GM23248 (cell line): ENCODE measurements around the gene SCO2. TPM values are rescaled to one million over a fixed set of nuclear protein-coding genes. Genes with fewer than 3 reads are reported as not detected.

Source experiments
- DNase-seq: peaks from one replicate; pipeline ENCODE4 v3.0.0-alpha.2; 2015
- H2AFZ ChIP-seq: fragments of 200-600 bp; sonication (generic); 2 replicates; pipeline ENCODE4 v1.6.1; 2016; ENCODE audit warnings: antibody characterized with exemption
- H3F3A ChIP-seq: fragments of 200-600 bp; sonication (generic); 2 replicates; pipeline ENCODE4 v1.6.1; 2016; ENCODE audit warnings: mild to moderate bottlenecking, antibody characterized with exemption, mixed run types; ENCODE audit not compliant: insufficient read depth
- H3K27ac ChIP-seq: fragments of 200-600 bp; sonication (generic); 2 replicates; pipeline ENCODE4 v1.5.1; 2016; ENCODE audit warnings: mild to moderate bottlenecking
- H3K27me3 ChIP-seq: fragments of 200-600 bp; sonication (generic); replicated peaks from 2 replicates; pipeline ENCODE4 v1.6.1; 2016; ENCODE audit warnings: mild to moderate bottlenecking; ENCODE audit not compliant: insufficient read depth
- H3K36me3 ChIP-seq: fragments of 200-600 bp; sonication (generic); 2 replicates; pipeline ENCODE4 v1.6.1; 2016; ENCODE audit warnings: low read depth, mild to moderate bottlenecking
- H3K4me1 ChIP-seq: fragments of 200-600 bp; sonication (generic); 2 replicates; pipeline ENCODE4 v1.6.1; 2016; ENCODE audit warnings: mild to moderate bottlenecking; ENCODE audit not compliant: insufficient read depth
- H3K4me2 ChIP-seq: fragments of 200-600 bp; sonication (generic); one replicate; pipeline ENCODE4 v1.6.1; 2016; ENCODE audit warnings: mild to moderate bottlenecking; ENCODE audit not compliant: unreplicated experiment
- H3K4me3 ChIP-seq: fragments of 200-600 bp; sonication (generic); 2 replicates; pipeline ENCODE4 v1.5.1; 2016; ENCODE audit warnings: mild to moderate bottlenecking
- H3K79me2 ChIP-seq: fragments of 200-600 bp; sonication (generic); 2 replicates; pipeline ENCODE4 v1.6.1; 2016; ENCODE audit warnings: mild to moderate bottlenecking; ENCODE audit not compliant: insufficient read depth
- H3K9ac ChIP-seq: fragments of 200-600 bp; sonication (generic); 2 replicates; pipeline ENCODE4 v1.6.1; 2016; ENCODE audit warnings: mild to moderate bottlenecking
- H3K9me2 ChIP-seq: fragments of 200-600 bp; sonication (generic); 2 replicates; pipeline ENCODE4 v1.6.1; 2016; ENCODE audit warnings: mixed run types, mild to moderate bottlenecking, moderate library complexity; ENCODE audit not compliant: insufficient read depth
- H3K9me3 ChIP-seq: fragments of 200-600 bp; sonication (generic); one replicate; pipeline ENCODE4 v1.6.1; 2017; ENCODE audit warnings: low read depth
- H4K20me1 ChIP-seq: fragments of 200-600 bp; sonication (generic); 2 replicates; pipeline ENCODE4 v1.6.0; 2016; ENCODE audit not compliant: insufficient read depth
- EZH2 ChIP-seq: fragments of 200-600 bp; sonication (generic); IDR thresholded peaks from 2 replicates; pipeline ENCODE4 v1.6.1; 2018; ENCODE audit warnings: antibody characterized with exemption, mild to moderate bottlenecking; ENCODE audit not compliant: insufficient read depth, poor library complexity, severe bottlenecking
- EZH2phosphoT487 ChIP-seq: fragments of 200-600 bp; sonication (generic); IDR thresholded peaks from 2 replicates; pipeline ENCODE4 v1.6.1; 2018; ENCODE audit warnings: antibody characterized with exemption, moderate library complexity, mild to moderate bottlenecking, low read depth; ENCODE audit not compliant: insufficient read depth
- whole genome bisulfite sequencing, 2 experiments: methylation state at CpG; one replicate each; pipeline ENCODE4 v1.1.6; 2015 to 2017; ENCODE audit warnings: low lambda C conversion rate in 2 of 2, low coverage in 1 of 2; ENCODE audit errors: missing lambda C conversion rate in 2 of 2; 5-methylcytosine and 5-hydroxymethylcytosine counted together
- in situ Hi-C: fragments of 300-500 bp; cut with MboI; formaldehyde crosslinking; loops from 2 replicates; pipeline ENCODE4 v1.15.0; 2020
- polyA plus RNA-seq: library from polyadenylated mRNA; unstranded; fragments of >200 nt; fragmentation: Nextera tagmentation; extraction: Ambion mirVana; gene quantifications from 2 replicates; pipeline ENCODE4 v1.2.1, GENCODE V29; 2016
- total RNA-seq: library from RNA; depleted of rRNA; stranded (reverse); fragments of >200 nt; shearing (Covaris generic); gene quantifications from 2 replicates; pipeline ENCODE4 v1.2.3, GENCODE V29; 2014

SCO2 gene
- total and polyA plus RNA-seq, 2 experiments from 2014 or later = 8.4 to 11.0 TPM

DNA sequence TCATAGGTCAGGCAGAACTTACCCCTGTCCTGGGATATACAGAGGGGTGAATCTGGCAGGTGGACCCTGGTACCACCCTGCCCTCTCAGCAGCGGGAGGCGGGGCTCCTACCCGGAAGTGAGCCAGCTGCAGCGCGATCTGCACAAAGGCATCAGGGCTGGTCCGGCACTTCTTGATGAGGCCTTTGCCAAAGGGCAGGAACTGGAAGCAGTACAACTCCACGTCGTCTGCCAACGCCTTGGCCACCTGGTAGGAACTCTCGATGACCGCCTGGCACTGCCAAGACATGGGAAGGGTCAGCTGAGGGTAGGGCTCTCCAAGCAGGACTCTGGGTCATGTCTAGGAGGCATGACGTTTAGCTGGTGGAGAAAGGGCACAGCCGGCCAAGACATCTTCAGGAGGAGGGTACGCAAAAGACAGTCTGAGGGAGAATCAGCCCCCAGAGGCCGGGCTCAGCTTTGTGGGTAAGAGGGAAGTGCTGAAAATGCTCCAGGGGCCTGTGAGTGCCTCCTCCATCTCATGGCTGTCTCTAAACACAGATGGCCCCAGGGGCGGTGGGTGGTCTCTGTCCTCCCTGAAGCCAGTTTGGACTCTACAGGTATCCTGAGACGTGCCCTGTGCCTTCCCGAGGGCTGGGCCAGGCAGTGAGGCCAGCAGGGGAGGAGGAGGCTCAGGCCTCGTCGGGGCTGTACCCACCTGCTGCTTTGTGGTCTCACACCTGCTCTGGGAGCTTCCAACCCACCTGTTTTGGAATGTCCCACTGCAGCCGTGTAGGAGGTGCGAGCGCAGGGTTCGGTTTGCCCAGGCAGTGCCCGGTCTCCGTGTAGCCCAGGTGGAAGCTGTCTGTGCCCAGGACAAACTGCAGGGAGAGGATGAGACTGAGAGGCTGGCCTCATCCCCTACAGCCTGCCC, 46.1 kb upstream of the SCO2 start:
- Histone ChIP-seq H3K36me3 (no peaks in the 10 kb centered on the region), H3F3A (no peaks in the 10 kb centered on the region), H3K9ac (no peak overlapping the region), H3K4me1 (no peaks in the 10 kb centered on the region), H3K27ac (no peak overlapping the region), H3K9me3 (no peaks in the 10 kb centered on the region), H2AFZ (no peak overlapping the region), H3K79me2 (no peaks in the 10 kb centered on the region), H3K9me2 (no peaks in the 10 kb centered on the region), H3K4me2 (no peak overlapping the region), H4K20me1 (no peaks in the 10 kb centered on the region), H3K27me3 (no peaks in the 10 kb centered on the region), H3K4me3 (no peak overlapping the region)
- WGBS, 2 experiments = 78 to 80% methylated on average over 26 of the region's 26 CpGs
- DNase-seq = no peak
- TF ChIP-seq EZH2phosphoT487 = no peak
- no peak for TF ChIP-seq EZH2
- in situ Hi-C loops = no loop called here

DNA sequence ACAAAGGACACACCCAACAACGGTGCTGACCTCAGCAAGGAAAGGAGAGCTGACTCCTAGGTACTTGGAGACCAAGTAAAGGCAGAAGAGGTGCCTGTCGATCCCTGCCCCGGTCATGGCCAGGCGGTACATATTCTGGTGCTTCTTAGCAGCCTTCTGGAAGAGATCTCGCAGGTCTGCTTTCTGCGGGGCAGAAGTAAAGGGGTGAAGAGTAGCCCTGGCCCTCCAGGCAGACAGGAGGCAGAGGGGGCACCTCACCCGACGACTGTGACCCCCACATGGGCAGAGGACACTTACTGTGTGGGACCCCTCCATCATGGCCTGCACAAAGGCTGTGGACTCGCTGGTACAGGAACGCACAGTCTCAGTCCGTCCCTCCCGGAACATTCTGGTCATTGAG, 45.5 kb upstream of the SCO2 start:
- no peaks in the 10 kb centered on the region for H3K9me2 ChIP-seq
- no peak overlapping the region for H2AFZ ChIP-seq
- no peak overlapping the region for H3K27ac ChIP-seq
- H3K36me3 ChIP-seq = no peaks in the 10 kb centered on the region
- H3K4me3 ChIP-seq = no peak overlapping the region
- no peaks in the 10 kb centered on the region for H3K27me3 ChIP-seq
- no peak overlapping the region for H3K4me2 ChIP-seq
- no peaks in the 10 kb centered on the region for H3F3A ChIP-seq
- DNase-seq = no peak
- no peaks in the 10 kb centered on the region for H4K20me1 ChIP-seq
- no peaks in the 10 kb centered on the region for H3K79me2 ChIP-seq
- no peak overlapping the region for H3K9ac ChIP-seq
- 90 to 92% methylated on average over 12 of the region's 12 CpGs for WGBS, 2 experiments
- in situ Hi-C loops = no loop called here
- no peaks in the 10 kb centered on the region for H3K9me3 ChIP-seq
- no peaks in the 10 kb centered on the region for H3K4me1 ChIP-seq
- TF ChIP-seq EZH2 (no peak), EZH2phosphoT487 (no peak)

DNA sequence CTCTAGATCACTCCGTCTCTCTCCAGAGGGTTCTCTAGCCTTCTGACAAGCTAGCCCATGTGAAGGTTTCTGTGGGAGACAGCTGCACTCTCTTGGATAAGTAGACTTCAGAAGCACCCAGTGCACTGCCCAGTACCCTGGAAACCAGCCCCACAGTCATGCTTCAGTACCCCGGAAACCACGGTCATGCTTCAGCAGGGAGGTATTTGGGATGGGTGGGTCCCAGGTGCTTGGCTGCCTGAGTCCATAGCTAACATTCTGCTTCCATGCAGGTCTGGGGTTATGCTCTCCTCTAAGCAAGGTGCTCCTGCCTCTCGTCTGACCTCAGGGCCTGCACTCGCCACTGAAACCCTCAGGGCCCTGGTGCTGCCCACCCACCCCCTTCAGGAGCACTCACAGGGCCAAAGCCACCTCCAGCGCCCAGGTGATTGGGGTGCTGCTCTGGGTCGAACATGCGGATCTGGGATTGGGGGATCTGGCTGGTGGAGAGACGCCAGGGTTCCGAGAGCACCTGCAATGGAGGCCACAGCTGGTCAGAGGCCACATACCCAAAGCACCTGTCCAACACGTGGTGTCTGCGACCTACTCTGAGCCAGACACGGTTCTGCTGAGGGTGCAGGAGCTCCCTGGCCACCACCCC, 44.6 kb upstream of the SCO2 start:
- no peaks in the 10 kb centered on the region for H3K27me3 ChIP-seq
- no peak overlapping the region for H2AFZ ChIP-seq
- H3K9me2 ChIP-seq = no peaks in the 10 kb centered on the region
- no peak overlapping the region for H3K9ac ChIP-seq
- no peak for TF ChIP-seq EZH2
- TF ChIP-seq EZH2phosphoT487 = no peak
- H3K4me1 ChIP-seq = no peaks in the 10 kb centered on the region
- H3K36me3 ChIP-seq = no peaks in the 10 kb centered on the region
- no peak overlapping the region for H3K4me2 ChIP-seq
- no peak overlapping the region for H3K4me3 ChIP-seq
- H3F3A ChIP-seq = no peaks in the 10 kb centered on the region
- H3K9me3 ChIP-seq = no peaks in the 10 kb centered on the region
- WGBS, 2 experiments = 81% methylated on average over 11 to 13 of the region's 13 CpGs
- in situ Hi-C loops = no loop called here
- H4K20me1 ChIP-seq = no peaks in the 10 kb centered on the region
- DNase-seq = no peak
- no peak overlapping the region for H3K27ac ChIP-seq
- H3K79me2 ChIP-seq = no peaks in the 10 kb centered on the region

DNA sequence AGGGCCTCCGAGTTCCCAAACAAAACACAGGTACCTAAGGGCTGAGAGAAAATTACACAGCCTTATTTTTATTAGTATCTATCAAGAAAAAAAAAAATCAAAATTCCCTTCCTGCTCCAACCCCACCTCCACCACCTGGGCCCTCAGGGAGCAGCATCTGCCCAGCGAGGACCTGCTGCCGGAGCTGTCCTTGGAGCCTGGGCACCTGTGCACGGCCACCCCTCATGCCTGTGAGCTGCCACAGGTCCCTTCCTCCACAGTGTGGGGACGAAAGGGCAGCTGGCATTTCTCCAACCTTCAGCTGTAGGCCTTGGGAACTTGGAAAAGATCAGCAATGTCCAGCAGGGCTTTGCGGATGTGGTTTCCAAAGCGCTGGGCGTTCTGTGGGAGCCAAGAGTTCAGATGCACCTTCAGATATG, 43.7 kb upstream of the SCO2 start:
- Histone ChIP-seq H3K9me3 (no peaks in the 10 kb centered on the region), H3F3A (no peaks in the 10 kb centered on the region), H3K9me2 (no peaks in the 10 kb centered on the region), H3K4me1 (no peaks in the 10 kb centered on the region), H3K27me3 (no peaks in the 10 kb centered on the region), H3K27ac (no peak overlapping the region), H3K36me3 (no peaks in the 10 kb centered on the region), H3K4me3 (no peak overlapping the region), H4K20me1 (no peaks in the 10 kb centered on the region), H2AFZ (no peak overlapping the region), H3K9ac (no peak overlapping the region), H3K79me2 (no peaks in the 10 kb centered on the region), H3K4me2 (no peak overlapping the region)
- no peak for TF ChIP-seq EZH2phosphoT487
- TF ChIP-seq EZH2 = no peak
- DNase-seq = no peak
- 82 to 91% methylated on average over 8 of the region's 8 CpGs for WGBS, 2 experiments
- in situ Hi-C loops = no loop called here
